Measurements from ENCODE around the gene VAMP8.

The VAMP8 gene

DNA sequence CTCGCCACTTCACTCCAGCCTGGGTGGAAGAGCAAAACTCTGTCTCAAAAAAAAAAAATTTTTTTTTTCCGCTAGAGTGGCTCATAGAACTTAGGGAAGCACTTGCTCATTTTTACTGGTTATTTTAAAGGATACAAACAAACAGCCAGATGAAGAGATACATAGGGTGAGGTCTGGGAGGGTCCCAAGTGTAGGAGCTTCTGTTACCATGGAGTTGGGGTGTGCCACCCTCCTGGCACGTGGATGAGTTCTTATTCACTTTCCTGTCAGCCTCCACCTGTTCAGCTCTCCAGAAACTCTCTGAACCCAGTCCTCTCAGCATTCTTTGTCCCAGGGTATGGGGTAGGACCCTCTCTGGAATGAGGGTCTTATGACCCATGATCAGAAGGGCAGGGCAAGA, 43.3 kb upstream of the VAMP8 start:
- TF ChIP-seq, protein P1, sequence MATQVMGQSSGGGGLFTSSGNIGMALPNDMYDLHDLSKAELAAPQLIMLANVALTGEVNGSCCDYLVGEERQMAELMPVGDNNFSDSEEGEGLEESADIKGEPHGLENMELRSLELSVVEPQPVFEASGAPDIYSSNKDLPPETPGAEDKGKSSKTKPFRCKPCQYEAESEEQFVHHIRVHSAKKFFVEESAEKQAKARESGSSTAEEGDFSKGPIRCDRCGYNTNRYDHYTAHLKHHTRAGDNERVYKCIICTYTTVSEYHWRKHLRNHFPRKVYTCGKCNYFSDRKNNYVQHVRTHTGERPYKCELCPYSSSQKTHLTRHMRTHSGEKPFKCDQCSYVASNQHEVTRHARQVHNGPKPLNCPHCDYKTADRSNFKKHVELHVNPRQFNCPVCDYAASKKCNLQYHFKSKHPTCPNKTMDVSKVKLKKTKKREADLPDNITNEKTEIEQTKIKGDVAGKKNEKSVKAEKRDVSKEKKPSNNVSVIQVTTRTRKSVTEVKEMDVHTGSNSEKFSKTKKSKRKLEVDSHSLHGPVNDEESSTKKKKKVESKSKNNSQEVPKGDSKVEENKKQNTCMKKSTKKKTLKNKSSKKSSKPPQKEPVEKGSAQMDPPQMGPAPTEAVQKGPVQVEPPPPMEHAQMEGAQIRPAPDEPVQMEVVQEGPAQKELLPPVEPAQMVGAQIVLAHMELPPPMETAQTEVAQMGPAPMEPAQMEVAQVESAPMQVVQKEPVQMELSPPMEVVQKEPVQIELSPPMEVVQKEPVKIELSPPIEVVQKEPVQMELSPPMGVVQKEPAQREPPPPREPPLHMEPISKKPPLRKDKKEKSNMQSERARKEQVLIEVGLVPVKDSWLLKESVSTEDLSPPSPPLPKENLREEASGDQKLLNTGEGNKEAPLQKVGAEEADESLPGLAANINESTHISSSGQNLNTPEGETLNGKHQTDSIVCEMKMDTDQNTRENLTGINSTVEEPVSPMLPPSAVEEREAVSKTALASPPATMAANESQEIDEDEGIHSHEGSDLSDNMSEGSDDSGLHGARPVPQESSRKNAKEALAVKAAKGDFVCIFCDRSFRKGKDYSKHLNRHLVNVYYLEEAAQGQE (IDR thresholded peaks at IDR 0.05; ENCODE audit: insufficient read depth in 1 of 2, low read depth in 2 of 2, low read length in 2 of 2) = no peak
- TF ChIP-seq FOXP2 (optimal IDR thresholded peaks at IDR 0.05; ENCODE audit: borderline replicate concordance, extremely low read depth, extremely low read length, insufficient read depth) = no peak

DNA sequence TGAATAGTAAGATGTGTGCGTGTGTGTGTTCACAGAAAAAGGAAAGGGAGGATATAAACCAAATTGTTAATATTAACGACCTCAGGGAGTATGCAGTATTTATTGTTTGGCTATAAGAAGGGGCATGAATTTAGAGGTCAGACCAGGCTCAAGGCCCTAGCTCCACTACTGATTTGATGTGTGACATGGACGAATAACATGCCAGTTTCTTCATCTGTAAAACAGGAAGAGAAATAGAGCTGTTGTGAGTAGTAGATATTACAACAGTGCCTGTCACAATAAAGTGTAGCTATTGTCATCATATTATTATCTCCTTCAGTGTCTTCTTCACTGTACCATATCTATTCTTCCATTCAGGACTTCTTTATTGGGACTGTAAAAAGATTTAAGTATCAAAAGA, 42.5 kb upstream of the VAMP8 start:
- TF ChIP-seq POLR2AphosphoS5 (IDR thresholded peaks at IDR 0.05; ENCODE audit: low read depth, low read length) (no peak), TAF1 (IDR thresholded peaks at IDR 0.05; ENCODE audit: borderline replicate concordance, insufficient read depth, low read length) (no peak), SIN3A (IDR thresholded peaks at IDR 0.05; ENCODE audit: borderline replicate concordance, insufficient read depth, low read length) (no peak), FOXP2 (optimal IDR thresholded peaks at IDR 0.05; ENCODE audit: borderline replicate concordance, extremely low read depth, extremely low read length, insufficient read depth) (no peak)
- TF ChIP-seq, protein P1 (IDR thresholded peaks at IDR 0.05; ENCODE audit: insufficient read depth in 1 of 2, low read depth in 2 of 2, low read length in 2 of 2) = no peak

DNA sequence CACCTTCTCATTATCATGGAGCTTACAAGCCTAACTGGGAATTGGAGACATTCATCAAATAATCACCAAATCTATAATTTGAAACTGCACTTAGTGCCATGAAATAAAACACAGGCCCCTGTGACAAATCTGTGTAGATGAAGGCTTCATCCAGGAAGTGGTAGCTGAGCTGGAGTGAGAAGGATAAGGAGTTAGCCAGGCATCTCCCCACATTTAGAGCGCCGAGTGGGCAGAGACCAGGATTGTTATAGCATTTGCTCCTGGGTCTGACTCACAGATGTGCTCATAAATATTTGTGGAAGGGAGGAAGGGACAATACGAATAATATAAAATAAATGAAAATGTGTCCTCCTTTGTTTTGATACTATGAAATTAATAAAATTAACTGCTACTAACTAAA, 40.9 kb upstream of the VAMP8 start:
- TF ChIP-seq, protein P1 (IDR thresholded peaks at IDR 0.05; ENCODE audit: insufficient read depth in 1 of 2, low read depth in 2 of 2, low read length in 2 of 2) = no peak
- TF ChIP-seq POLR2AphosphoS5 (IDR thresholded peaks at IDR 0.05; ENCODE audit: low read depth, low read length) (no peak), FOXP2 (optimal IDR thresholded peaks at IDR 0.05; ENCODE audit: borderline replicate concordance, extremely low read depth, extremely low read length, insufficient read depth) (no peak)

DNA sequence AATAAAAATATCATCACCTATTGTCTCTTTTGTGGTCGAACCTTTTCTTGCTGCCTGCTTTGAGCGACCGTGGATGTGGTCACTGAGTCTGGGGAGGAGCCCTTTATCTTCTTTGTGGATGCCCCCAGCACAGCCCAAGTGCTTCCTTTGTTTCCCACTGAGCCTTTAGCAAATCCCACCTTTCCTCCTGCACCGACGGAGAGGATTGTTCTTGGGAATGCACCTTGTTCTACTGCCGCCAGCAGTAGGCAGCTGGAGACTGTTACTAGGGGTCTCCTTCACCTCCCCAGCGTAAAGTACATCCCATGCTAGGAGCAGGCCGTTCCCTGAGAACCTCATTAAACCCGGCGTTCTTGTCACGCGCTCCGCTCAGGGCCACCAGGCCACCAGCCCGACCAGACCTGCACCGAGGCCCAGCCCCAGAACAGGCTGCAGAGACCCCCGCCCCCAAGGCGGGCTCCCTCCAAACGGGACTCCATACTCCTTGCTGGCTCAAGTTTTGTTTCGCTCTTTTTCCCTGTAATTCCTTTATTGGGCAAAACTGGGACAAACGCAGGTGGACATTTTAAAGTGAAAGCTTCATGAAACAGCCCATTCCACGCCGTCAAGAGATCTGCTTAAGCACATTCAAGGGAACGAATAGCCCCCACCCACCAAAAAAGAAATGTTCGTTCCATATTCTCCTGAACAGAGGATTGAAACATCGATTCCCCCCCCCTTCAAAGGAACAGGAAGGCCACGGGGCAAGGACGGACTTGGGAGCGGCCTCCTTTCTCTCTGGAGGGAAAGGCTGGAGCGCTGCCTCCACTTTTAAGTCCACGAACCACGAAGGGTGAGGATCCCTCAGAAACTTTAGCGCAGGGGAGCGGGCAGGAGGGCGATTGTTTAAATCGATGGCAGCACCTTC, 39.5 kb upstream of the VAMP8 start:
- TF ChIP-seq SIN3A (IDR thresholded peaks at IDR 0.05; ENCODE audit: borderline replicate concordance, insufficient read depth, low read length) (0 out of 2 replicates have a peak, but pooled peaks have one; percentile 29), POLR2AphosphoS5 (IDR thresholded peaks at IDR 0.05; ENCODE audit: low read depth, low read length) (no peak), TAF1 (IDR thresholded peaks at IDR 0.05; ENCODE audit: borderline replicate concordance, insufficient read depth, low read length) (peak; percentile 56; the same call in 1 of the 2 replicates), FOXP2 (optimal IDR thresholded peaks at IDR 0.05; ENCODE audit: borderline replicate concordance, extremely low read depth, extremely low read length, insufficient read depth) (no peak)
- TF ChIP-seq, protein P1 (IDR thresholded peaks at IDR 0.05; ENCODE audit: insufficient read depth in 1 of 2, low read depth in 2 of 2, low read length in 2 of 2) = peak in 1 of 2 experiments; percentile 33; a peak in 1 of 4 replicates

Data from PFSK-1 (cell line).